NCI-H187 (cell line): ENCODE data around the gene ELOVL2.
"Not testable (repeated sequence)": the region's sequence is repeated elsewhere in the genome, so short reads cannot be mapped to it uniquely, and the experiment has no call there.

ENCODE experiments used
- DNase-seq, 2 experiments: peaks; one replicate each; lab custom pipeline; 2025; lab: John Stamatoyannopoulos, UW

Gene ELOVL2, protein sequence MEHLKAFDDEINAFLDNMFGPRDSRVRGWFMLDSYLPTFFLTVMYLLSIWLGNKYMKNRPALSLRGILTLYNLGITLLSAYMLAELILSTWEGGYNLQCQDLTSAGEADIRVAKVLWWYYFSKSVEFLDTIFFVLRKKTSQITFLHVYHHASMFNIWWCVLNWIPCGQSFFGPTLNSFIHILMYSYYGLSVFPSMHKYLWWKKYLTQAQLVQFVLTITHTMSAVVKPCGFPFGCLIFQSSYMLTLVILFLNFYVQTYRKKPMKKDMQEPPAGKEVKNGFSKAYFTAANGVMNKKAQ

DNA sequence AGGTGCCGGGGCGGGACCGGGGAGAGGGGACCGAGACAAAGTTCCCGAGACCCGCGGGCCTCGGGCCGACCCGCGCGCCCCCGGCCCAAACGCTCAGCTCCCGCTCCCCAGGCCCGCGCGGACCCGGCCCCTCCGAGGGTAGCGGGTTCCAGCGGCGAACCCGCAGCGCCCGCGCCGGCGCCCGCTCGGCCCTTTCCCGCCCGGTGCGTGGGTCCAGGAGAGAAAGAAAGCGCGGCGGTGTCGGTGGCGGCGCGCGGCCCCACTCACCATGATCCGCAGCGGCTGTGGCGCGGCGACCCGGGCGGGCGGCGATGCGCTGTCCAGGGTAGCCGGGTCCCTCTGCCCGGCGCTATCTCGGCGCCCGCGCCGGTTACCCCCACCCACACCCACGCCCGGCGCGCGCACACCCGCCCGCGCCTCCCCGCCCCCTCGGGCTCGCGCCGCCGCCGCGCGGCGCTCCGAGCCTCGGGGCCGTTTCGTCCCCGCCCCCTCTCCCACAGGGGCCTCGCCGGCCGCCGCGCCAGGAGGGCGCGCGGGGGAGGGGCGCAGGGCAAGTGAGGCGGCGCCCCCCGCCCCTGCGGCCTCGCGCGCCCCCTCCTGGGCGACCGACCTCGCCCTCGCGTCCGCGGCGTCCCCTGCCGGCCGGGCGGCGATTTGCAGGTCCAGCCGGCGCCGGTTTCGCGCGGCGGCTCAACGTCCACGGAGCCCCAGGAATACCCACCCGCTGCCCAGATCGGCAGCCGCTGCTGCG, at the start of gene ELOVL2:
Gene ELOVL2, minus strand, starts transcription at position 345 of the 751 bp plus-strand sequence. Its CDS starts 75 bp downstream, at position 270.
- peak; percentile 19 to 36 for DNase-seq

DNA sequence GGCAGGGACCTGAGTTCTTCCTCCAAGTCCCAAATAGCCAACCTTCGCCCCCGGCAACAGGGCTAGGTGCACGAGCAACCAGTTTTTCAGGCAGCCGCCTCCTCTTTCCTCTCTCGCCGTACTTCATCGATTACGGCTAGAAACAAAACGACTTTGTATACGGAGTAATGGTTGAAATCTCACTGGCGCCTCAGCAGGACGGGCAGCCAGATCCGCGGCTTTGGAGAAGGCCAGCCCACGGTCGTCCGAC, 49.2 kb upstream of the ELOVL2 start:
- peak in 1 of 2 experiments; percentile 81 for DNase-seq

DNA sequence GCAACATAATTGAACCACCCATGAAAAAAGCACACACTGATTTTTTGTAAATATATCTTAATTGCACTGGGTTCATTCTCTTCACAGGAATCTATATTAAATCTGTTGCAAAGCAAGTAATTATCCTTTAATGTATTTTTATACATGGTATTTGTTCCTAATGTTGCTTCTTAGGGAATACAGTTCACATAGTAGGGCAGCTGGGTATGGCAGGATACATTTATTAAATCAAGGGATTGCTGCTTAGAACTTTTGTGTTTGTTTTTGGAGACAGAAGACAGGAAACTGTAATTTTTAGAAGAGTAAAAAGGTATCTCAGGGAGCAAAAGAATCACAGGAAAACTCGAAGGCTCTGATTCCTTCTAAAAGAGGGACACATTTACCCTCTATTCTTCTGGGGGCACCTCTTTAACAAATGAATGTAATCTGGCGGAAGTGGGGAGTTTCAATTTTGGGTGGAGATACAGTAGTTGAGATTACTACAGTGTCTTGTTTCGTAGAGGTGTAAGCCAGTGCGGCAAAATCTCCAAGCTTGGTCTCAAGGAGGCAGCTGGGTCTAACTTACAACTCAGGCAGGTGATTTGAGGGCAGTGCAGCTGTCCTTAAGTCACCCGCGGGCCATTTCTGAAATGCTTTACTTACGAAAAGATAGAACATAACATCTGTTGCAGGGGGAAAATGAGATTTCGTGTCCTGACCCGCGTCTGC, 48.7 kb upstream of the ELOVL2 start:
- DNase-seq = peak in 1 of 2 experiments; percentile 9

DNA sequence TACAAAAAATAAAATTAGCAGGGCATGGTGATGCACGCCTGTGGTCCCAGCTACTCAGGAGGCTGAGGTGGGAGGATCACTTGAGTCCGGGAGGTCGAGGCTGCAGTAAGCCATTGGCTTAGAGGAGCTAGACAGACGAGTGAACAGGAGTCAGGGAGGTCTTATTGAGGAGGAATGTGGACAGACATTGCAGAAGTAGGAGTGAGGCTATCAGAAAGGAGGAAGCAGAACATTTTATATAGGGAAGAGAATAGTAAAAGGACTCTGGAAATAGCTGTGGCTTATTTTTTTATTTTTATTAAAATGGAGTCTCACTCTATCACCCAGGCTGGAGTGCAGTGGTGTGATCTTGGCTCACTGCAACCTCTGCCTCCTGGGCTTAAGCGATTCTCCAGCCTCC, 47.0 kb upstream of the ELOVL2 start:
- not testable (repeated sequence) for DNase-seq

DNA sequence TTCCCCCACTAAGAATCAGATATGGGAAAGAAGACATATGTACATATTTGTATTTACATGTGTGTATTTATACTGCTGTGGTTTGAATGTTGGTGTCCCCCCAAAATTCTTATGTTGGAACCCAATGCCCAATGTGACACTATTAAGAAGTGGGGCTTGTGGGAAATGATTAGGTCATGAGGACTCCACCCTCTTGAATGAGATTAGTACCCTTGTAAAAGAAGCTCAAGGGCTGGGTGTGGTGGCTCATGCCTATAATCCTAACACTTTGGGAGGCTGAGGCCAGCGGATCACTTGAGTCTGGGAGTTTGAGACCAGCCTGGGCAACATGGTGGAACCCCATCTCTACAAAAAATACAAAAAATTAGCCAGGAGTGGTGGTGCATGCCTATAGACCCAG, 45.6 kb upstream of the ELOVL2 start:
- no peak for DNase-seq

DNA sequence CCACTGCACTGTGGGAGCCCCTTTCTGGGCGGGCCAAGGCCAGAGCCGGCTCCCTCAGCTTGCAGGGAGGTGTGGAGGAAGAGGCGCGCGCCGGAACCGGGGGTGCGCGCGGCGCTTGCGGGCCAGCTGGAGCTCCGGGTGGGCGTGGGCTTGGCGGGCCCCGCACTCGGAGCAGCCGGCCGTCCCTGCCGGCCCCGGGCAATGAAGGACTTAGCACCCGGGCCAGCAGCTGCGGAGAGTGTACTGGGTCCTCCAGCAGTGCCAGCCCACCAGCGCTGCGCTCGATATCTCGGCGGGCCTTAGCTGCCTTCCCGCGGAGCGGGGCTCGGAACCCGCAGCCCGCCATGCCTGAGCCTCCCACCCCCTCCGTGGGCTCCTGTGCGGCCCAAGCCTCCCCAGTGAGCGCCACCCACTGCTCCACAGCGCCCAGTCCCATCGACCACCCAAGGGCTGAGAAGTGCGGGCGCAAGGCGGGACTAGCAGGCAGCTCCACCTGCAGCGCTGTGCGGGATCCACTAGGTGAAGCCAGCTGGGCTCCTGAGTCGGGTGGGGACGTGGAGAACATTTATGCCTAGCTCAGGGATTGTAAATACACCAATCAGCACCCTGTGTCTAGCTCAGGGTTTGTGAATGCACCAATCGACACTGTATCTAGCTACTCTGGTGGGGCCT, 43.2 kb upstream of the ELOVL2 start:
- not testable (repeated sequence) for DNase-seq

DNA sequence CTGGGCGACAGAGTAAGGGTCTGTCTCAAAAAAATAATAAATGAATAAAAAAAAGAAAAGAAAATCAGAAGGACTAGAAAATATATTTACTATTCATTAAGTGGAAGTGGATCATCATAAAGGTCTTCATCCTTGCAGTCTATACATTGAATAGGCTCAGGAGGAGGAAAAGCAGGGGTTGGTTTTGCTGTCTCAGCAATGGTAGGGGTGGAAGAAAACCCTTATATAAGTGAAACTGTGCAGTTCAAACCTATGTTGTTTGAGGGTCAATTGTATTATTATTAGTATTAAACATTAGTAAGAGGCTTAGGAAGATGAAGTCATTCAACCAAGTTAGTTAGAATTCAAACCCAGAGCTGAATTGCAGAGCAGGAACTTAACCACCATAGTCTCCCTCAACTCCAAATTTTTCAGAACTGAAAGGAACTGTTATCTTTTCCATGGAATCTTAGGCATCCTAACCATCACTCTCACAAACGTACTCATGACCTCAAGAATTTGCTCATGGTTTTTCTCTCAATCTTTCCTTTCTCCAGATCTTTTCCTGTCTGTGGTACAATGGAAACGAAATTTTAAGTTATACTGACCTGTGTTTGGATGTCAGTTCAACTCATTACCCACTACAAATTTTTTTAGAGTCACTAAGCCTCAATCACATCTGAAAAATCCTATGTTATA, 41.8 kb upstream of the ELOVL2 start:
- no peak for DNase-seq

DNA sequence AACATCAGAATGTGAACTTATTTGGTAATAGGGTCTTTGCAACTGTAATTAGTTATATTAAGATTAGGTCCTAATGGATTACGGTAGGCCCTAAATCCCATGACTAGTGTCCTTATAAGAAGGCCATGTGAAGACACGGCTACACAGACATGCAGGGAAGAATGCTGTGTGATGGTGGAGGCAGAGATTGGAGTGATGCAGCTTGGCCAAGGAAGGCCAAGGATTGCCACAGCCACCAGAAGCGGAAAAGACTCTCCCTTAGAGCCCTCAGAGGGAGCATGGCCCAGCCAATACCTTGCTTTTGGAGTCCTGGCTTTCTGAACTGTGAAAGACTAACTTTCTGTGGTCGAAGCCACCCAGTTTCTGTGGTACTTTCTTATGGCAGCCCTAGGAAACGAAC, 39.9 kb upstream of the ELOVL2 start:
- no peak for DNase-seq

DNA sequence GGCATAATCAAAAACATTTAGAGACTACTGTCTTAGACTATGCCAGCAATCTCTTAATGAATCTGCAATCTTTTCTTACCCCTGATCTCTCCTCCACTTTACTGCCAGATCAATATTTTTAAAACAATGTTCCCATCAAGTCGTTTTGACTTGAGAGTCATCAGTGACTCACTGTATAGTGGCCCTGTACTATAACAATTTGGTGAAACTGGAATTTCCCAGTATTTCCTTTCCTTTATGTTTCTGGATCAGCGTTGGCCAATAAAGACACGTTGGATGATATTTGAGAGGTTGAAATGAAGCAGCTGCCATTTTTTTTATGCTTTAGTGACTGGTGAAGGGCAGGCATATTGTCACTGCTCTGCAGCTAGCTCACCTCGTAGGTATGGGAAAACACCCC, 39.4 kb upstream of the ELOVL2 start:
- no peak for DNase-seq

DNA sequence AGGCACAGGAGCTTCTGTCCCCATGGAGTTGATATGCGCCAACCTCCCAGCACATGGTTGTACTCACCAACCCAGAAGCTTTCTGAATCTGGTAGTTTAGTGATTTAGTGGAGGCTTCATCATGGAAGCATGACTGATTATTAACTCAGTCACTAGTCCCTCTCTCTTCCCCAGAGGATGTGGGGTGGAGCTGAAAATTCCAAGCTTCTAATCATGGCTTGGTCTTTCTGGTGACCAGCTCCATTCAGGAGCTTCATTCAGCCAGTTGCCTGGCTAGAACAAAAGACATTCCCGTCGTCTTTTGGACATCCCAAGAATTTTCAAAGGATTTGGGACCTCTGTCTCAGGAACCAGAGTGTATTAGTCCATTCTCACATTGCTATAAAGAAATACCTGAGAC, 36.2 kb upstream of the ELOVL2 start:
- no peak for DNase-seq

DNA sequence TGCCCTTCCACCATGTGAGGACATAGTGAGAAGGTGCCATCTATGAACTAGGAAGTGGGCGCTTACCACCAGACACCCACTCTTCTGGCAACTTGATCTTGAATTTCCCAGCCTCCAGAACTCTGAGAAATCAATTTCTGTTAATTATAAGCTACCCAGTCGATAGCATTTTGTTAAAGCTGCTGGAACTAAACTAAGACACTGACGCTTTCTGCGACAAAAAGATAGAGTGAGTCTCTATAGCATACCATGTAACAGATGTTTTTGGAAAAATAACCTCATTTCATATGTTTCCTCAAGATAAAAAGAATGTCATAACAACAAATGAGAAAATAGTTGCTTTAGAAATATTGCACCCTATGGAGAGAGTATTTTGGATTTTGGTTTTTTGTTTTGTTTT, 34.2 kb upstream of the ELOVL2 start:
- no peak for DNase-seq

DNA sequence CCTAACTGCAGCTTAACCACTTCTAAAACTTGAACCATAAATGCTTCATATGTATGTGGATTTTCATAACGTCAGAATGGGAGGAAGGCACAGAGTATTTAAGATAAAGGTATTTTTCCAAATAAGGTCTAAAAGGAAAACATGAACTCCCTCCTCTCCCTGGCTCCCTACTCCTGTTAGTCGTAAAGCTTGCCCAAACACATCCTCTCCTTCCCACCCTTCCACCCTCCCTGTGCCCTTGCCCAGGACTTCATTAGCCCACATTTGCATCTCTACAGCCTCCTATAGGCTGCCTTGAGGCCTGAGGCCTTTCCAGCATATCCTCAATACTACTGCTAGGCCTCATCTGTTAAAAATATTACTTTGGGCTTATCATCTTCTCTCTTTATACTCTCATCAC, 32.4 kb upstream of the ELOVL2 start:
- DNase-seq = no peak

DNA sequence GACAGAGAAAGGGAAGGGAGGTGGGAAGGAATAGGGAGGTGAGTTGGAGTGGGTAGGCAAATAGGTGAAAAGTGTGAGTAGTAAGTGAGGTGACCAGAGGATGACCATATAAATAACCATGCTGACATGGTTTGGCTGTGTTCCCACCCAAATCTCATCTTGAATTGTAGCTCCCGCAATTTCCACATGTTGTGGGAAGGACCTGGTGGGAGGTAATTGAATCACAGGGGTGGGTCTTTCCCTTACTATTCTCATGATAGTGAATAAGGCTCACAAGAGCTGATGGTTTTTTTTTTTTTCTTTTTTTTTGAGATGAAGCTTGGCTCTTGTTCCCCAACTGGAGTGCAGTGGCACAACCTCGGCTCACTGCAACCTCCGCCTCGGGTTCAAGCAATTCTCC, 28.0 kb upstream of the ELOVL2 start:
- no peak for DNase-seq

DNA sequence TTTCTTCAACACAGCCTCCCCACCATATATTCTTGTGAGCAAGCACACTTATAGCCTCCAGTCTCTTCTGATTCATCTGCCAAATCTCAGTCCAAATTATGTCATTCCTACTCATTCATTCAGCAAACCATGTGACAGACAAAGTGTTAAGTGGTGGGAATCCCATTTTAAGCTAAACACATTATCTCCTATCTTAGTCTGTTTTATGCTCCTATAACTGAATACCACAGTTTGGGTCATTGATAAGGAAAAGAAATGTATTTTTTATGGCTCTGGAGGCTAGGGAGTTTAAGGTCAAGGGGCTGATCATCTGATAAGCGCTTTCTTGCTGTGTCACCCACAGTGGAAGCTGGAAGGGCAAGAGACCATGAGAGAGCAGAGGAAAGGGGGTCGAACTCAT, 25.7 kb upstream of the ELOVL2 start:
- DNase-seq = no peak

DNA sequence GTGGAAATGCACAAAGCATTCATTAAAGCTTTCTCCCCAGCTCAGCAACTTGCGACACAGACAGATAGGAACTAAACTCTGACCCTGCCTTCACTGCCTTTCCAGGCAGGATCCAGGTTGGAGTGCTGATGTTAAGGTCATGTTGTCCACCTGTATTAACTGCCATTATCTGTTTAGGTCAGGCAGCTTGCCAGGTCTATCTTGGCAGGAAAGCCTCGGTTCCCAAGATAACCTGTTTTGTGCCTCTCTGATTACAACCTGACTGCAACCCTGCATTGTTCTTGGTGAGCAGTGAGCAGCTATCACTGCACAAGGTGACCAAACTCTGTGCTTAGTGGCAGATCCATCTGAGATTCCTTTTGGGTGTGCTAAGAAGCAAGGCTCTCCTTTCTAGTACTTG, 23.2 kb upstream of the ELOVL2 start:
- no peak for DNase-seq

DNA sequence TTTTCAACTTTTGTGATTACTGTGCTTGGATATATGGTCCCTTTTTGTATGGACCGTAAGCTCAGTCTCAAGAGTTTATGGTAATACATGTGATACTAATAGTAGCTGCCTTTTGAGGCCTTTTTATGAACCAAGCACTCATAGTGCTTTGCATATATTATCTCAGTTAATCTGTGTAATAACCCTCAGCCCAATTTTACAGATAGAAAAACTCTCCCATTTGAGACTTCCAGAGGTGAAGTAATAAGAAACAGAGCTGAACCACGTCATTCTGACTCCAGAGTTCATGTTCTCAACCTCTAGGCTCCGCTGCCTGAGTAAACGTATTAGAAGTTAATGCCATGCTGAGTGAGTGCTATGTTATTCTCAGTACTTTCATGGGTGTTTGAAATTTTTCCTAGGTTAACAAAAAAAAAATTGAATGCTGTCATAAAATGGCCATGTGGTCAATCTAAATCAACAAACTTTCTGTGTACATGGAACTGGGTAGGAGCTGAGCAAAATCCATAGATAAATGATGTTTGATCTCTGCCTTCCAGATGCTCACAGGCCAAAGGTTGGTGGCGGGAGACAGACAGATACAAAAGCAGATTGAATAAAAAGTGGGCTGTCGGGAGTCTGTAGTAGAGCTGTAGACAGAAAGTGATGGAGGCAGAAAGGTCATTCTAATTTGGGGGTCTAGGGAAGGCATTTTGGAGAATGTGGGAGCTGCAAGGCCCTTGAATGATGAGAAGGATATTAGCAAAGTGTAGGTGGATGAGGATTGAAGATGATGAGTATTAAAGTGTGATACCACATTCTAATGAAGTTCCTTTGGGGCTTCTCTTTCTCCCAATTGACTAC, 22.6 kb upstream of the ELOVL2 start:
- no peak for DNase-seq

DNA sequence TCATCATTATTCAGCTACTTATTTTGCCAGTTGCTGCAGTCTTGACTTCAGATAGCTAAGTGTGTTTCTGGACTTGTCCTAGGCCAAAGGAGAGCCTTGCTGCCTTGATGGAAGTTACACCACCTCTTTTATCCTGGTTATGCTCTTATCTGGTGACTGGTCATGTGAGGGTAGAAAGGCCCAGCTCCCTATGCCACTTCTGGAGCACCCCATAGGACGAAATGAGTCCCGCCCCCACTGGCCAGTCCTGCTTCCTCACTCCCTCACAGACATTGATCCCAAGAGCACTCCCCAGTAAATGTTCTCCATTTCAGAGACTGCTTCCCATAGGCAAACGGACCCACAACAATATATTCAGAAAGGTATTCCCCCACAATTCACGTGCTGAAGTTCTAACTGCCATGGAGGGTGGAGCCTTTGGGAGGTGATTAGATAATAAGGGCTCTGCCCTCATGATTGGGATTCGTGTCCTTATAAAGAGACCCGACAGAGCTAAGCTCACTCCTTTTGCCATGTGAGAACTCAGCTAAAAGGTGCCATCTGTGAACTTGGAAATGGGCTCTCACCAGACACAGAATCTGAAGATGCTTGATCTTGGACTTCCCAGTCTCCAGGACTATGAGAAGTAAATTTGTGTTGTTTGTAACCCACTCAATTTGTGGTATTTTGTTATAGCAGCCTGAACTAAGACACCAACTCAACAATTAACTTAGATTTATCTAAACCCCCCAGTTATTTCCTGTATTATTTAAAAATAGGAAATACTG, 21.5 kb upstream of the ELOVL2 start:
- DNase-seq = no peak

DNA sequence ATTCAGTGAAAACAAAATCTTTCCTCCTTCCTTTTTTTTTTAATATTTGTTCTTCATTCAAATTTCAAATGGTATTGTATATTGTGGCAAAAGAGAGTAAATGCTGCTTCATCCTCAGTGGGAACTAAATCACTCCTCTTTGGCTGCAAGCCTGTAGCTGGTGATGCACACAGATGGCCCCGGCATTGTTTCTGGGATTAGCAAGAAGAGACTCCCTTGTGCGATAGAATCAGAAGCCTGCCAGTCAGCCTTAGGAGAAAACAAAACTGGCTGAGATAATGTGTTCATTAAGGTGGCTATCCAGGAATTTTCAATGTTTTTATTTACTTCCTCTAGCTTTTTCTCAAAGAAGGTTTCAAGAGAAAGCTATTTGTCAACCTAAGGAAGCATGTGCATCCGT, 20.7 kb upstream of the ELOVL2 start:
- DNase-seq = no peak

DNA sequence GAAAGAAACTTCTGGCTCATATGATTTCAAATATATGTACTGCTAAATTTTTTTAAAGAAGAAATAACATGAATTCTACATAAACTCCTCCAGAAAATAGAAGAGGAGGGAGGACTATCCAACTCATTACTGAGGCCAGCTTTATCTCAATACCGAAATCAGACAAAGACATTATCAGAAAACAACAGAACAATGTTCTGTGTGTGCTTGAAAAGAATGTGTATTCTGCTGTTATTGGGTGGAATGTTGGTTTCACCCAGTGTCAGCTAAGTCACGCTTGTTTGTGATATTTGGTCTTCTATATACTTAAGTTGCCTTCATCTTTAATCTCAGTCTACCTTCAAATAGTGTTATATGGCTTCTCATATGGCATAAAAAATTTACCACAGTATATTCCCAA, 18.6 kb upstream of the ELOVL2 start:
- DNase-seq = no peak

DNA sequence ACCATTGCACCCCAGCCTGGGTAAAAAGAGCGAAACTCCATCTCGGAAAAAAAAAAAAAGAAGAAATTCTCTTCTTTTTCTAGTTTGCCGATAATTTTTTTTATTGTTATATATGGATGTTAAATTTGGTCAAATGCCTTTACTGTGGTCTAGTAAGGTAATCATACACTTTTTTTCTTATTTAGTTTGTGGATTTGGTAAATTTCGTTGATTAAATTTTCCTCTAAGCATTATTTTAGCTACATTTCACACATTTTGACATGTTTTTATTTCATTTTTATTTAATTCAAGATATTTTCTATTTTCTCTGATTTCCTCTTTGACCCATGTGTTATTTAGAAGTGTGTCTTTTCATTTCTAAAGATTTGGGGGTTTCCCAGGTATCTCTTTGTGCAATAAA, 18.0 kb upstream of the ELOVL2 start:
- no peak for DNase-seq

DNA sequence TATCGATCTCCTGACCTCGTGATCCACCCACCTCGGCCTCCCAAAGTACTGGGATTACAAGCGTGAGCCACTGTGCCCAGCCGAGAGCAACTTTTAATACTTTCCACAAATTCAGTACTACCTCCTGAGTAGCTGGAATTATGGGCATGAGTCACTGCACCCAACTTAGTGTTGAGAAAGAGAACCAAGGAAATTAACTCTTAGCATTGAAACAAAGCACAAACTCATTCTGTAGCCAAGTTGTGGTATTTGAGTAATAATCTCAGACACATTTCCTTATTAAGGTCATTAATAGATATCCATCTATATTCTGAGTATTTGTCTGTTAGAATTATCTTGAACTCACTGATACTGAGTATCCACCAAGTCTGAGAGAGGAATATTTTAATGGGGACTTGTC, 14.3 kb upstream of the ELOVL2 start:
- DNase-seq = no peak
